SK-N-MC (cell line): Measurements from ENCODE around the gene TMEM163.

Source experiments
- EZH2 ChIP-seq: fragments of 200-600 bp; sonication (generic); IDR thresholded peaks from one replicate; pipeline ENCODE4 v1.6.1; 2017; ENCODE audit warnings: antibody characterized with exemption
- FOXP2 ChIP-seq: optimal IDR thresholded peaks from 2 replicates; pipeline ENCODE3; 2011; ENCODE audit warnings: mild to moderate bottlenecking, moderate library complexity; ENCODE audit not compliant: insufficient read depth; ENCODE audit errors: extremely low read length, control extremely low read depth
- POLR2AphosphoS5 ChIP-seq: IDR thresholded peaks from 2 replicates; pipeline ENCODE4 v1.6.1; 2012; ENCODE audit warnings: mild to moderate bottlenecking, low read depth, low read length, borderline replicate concordance

DNA sequence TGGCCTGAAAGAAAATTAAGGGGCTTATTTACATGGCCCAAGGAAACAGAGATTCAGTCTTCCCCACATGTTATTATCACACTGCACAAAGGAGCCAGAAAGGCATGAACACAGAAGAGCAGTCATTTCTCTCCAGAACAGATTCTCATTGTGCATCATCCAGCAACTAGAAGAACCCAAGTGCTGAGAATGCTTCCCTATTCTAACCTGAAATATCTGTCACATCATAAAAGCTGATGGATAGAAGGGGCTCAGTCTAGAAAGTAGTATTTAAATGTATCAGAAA is 145.8 kb downstream of the TMEM163 start:
- TF ChIP-seq EZH2 = no peak
- TF ChIP-seq POLR2AphosphoS5 = no peak
- TF ChIP-seq FOXP2 = no peak
